Stimulated activated CD4-positive, alpha-beta T cell treated with anti-CD3 and anti-CD28 coated beads, TNF-alpha, amount 100 ng/mL, for 48 hours (primary cell): ENCODE results near the gene NDUFA8.
A peak's percentile ranks its signal among the peaks of the same experiment; 100 is the strongest.

Source experiments
- DNase-seq, 3 donors: peaks; one replicate each; pipeline ENCODE4 v3.0.0-alpha.2; 2020; ENCODE audit warnings: low read depth in 3 of 3

NDUFA8 gene

GRCh38 chr9:122099271-122099869 lies 60.2 kb downstream of the NDUFA8 start:
- DNase-seq: peak; percentile 46 to 68 (median 67)

GRCh38 chr9:122097679-122098315 lies 61.8 kb downstream of the NDUFA8 start:
- no peak for DNase-seq

DNA sequence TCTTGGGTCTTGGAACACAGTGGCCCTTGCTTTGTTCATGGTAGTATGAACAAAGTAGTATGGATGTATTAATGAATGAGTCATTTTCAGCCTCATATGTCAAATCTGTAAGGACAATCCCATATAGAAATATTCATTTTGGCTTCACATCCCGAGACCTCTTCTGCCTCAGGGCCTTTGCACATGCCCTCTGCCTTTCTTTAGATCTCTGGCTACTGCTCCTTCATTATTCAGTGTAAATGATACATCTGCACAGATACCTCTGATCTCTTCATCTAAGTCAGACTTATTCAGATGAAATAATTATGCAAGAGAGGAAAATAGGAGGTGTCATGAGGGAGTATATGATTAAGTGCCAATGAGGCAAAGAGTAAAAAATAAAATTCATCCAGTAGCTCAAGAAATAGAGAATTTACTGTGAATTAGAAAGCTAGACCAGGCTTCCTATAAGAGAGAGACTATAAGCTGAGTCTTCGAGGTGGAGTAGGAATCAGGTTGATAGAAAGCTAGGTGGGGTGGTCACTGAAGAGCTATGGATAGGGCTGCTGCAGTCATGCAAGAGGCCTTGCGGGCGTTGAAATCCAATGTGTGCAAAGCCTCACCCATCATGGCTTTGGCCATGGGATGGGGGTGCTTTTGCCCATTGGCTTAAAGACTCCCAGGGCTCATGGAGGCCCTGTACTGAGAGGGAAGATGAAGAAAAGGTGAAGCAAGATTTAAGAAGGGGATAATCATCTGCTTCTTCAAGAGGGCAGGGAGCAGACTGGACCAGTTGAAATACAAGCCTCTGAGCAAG lies 62.8 kb downstream of the NDUFA8 start:
- DNase-seq: no peak

GRCh38 chr9:122095010-122095767 lies 64.4 kb downstream of the NDUFA8 start:
- DNase-seq: peak in 2 of 3 donors; percentile 14 to 33
